Activated naive CD4-positive, alpha-beta T cell treated with anti-CD3 and anti-CD28 coated beads, Interleukin-2, amount 50 U/mL, for 72 hours (primary cell): Measurements from ENCODE around the gene KDM5B. TPM values are rescaled to one million over a fixed set of nuclear protein-coding genes. Genes with fewer than 3 reads are reported as not detected.
A peak's percentile ranks its signal among the peaks of the same experiment; 100 is the strongest.
"Not testable (repeated sequence)": the region's sequence is repeated elsewhere in the genome, so short reads cannot be mapped to it uniquely, and the experiment has no call there.

Experiments
- ATAC-seq, 2 donors: fragments of 150-1000 bp; cut with Tn5 transposase; 2 replicates each; pipeline ENCODE4 v1.10.0; 2021; ENCODE audit warnings: mild to moderate bottlenecking in 2 of 2, moderate library complexity in 2 of 2
- DNase-seq, 2 donors: peaks; one replicate each; pipeline ENCODE4 v3.0.0; 2021 to 2022; ENCODE audit warnings: low spot score in 2 of 2
- H3K27ac Mint-ChIP-seq, 2 donors: one replicate each; pipeline ENCODE4 v1.8.0; 2022; ENCODE audit warnings: mild to moderate bottlenecking in 2 of 2, mixed read lengths in 2 of 2
- H3K36me3 Mint-ChIP-seq, 2 donors: one replicate each; pipeline ENCODE4 v1.8.0; 2022; ENCODE audit warnings: mixed read lengths in 2 of 2
- H3K9me3 Mint-ChIP-seq, 2 donors: one replicate each; pipeline ENCODE4 v1.8.0; 2022; ENCODE audit warnings: mixed read lengths in 2 of 2
- total RNA-seq, 2 donors: library from RNA; stranded (reverse); gene quantifications; one replicate each; pipeline ENCODE4 v1.2.3, GENCODE V29; 2022

Gene KDM5B
- total RNA-seq, 2 donors from 2014 or later: 47.8 to 82.2 TPM

GRCh38 chr1:202802998-202803932 lies 5.0 kb downstream of the KDM5B start:
- ATAC-seq (no peak), DNase-seq (no peak)
- Mint-ChIP-seq H3K27ac (peak overlapping the region in 1 of 2 donors; percentile 72), H3K36me3 (peaks cover 14 to 25% of the 10 kb centered on the region in 2 donors), H3K9me3 (no peaks in the 10 kb centered on the region)

GRCh38 chr1:202802034-202802433 lies 6.2 kb downstream of the KDM5B start:
- Mint-ChIP-seq H3K27ac (no peak overlapping the region), H3K9me3 (no peaks in the 10 kb centered on the region), H3K36me3 (peaks cover 14 to 24% of the 10 kb centered on the region in 2 donors)
- DNase-seq (no peak), ATAC-seq (no peak)

- no peaks in the 10 kb centered on the region for H3K9me3 Mint-ChIP-seq
- DNase-seq (no peak), ATAC-seq (no peak)
- H3K36me3 Mint-ChIP-seq: peaks cover 6 to 15% of the 10 kb centered on the region in 2 donors
- H3K27ac Mint-ChIP-seq: no peak overlapping the region
Measured at GRCh38 chr1:202801175-202801574, 7.0 kb downstream of the KDM5B start.

DNA sequence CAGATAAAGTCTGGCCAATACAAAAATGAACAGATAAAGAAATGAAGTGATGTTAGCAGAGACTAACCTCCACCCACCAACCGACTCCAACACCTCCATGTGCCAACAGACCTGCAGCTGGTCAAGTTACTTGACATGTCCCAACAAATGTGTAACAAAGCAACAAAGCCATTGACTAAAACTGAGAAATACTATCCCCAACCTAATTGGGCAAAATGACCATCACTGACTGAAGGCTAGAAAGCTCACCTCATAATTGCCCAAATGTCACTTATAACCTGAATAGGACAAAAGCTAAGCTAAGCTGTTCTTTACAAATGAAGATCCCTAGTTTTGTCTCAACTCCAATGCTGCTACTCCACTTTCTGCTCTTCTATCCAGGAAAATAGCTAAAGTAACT lies 7.5 kb downstream of the KDM5B start:
- H3K36me3 Mint-ChIP-seq: peaks cover 1 to 14% of the 10 kb centered on the region in 2 donors
- DNase-seq: no peak
- ATAC-seq: no peak
- H3K9me3 Mint-ChIP-seq: no peaks in the 10 kb centered on the region
- H3K27ac Mint-ChIP-seq: no peak overlapping the region

DNA sequence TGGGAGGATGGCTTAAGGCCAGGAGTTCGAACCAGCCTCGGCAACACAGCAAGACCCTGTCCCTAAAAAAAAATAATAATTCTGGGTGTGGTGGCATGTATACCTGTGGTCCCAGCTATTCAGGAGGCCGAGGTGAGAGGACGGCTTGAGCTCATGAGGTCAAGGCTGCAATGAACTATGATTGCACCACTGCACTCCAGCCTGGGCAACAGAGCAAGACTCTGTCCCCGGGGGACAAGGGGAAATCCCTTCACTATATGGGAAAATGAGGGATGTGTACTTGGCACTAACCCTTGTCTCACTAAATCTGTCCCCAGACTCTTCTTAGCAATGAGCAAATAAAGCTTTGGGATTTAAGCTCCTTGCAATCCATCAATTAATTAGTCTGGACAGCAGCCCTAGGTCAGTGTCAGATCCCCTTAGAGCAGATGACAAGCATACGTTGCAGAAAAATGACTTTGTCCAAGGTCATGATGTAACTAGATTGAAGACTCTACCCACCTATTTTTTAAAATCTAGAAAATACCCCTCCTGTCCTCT lies 9.4 kb downstream of the KDM5B start:
- DNase-seq (no peak), ATAC-seq (no peak)
- H3K36me3 Mint-ChIP-seq: peaks cover 0 to 14% of the 10 kb centered on the region in 2 donors
- H3K9me3 Mint-ChIP-seq: no peaks in the 10 kb centered on the region
- H3K27ac Mint-ChIP-seq: no peak overlapping the region

- peaks cover 0 to 14% of the 10 kb centered on the region in 2 donors for H3K36me3 Mint-ChIP-seq
- peak overlapping the region in 1 of 2 donors; percentile 31 for H3K27ac Mint-ChIP-seq
- DNase-seq (no peak), ATAC-seq (peak in 1 of 2 donors; percentile 33)
- H3K9me3 Mint-ChIP-seq: no peaks in the 10 kb centered on the region
Measured at GRCh38 chr1:202798260-202798659, 10.0 kb downstream of the KDM5B start.

DNA sequence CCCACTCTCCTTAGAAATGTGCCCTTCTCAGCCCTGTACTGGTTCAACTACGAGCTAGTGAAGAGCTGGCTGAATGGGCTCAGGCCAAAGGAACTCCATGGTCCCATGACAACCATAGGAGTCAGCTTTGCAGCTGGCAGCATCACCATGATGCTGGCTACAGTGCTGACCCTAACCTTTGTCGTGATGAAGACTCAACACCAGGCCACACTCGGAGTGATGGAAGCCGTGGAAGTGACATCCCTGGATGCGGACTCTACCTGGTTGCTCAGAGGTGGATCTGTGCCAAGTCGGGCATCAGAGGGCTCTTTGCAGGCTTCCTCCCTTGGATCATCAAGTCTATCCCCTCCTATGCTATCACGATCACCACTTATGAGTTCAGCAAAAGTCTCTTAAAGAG lies 11.6 kb downstream of the KDM5B start:
- DNase-seq (no peak), ATAC-seq (no peak)
- Mint-ChIP-seq H3K27ac (no peak overlapping the region), H3K36me3 (peaks cover 0 to 7% of the 10 kb centered on the region in 2 donors), H3K9me3 (no peaks in the 10 kb centered on the region)

DNA sequence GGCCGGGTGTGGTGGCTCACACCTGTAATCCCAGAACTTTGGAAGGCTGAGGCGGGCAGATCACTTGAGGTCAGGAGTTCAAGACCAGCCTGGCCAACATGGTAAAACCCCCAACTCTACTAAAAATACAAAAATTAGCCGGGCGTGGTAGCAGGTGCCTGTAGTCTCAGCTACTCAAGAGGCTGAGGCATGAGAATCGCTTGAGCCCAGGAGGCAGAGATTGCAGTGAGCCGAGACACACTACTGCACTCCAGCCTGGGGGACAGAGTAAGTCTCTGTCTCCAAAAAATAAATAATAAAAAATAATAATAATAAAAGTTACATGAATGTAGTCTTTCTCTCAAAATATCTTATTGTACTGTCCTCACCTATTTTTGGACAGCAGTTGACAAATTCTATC lies 13.3 kb downstream of the KDM5B start:
- H3K9me3 Mint-ChIP-seq, H3K27ac Mint-ChIP-seq: not testable (repeated sequence)

GRCh38 chr1:202794051-202794740 lies 14.0 kb downstream of the KDM5B start:
- no peaks in the 10 kb centered on the region for H3K9me3 Mint-ChIP-seq
- no peaks in the 10 kb centered on the region for H3K36me3 Mint-ChIP-seq
- no peak overlapping the region for H3K27ac Mint-ChIP-seq
- no peak for ATAC-seq
- DNase-seq: no peak

More for the DNA sequence above, 13.3 kb downstream of the KDM5B start:
- ATAC-seq, DNase-seq, H3K36me3 Mint-ChIP-seq: not testable (repeated sequence)

GRCh38 chr1:202791077-202791747 lies 17.0 kb downstream of the KDM5B start:
- H3K27ac Mint-ChIP-seq: peak overlapping the region in 1 of 2 donors; percentile 15

GRCh38 chr1:202788800-202789199 lies 19.4 kb downstream of the KDM5B start:
- Mint-ChIP-seq H3K9me3 (no peaks in the 10 kb centered on the region), H3K36me3 (peaks cover 0 to 11% of the 10 kb centered on the region in 2 donors), H3K27ac (no peak overlapping the region)
- ATAC-seq: no peak
- DNase-seq: no peak

More at GRCh38 chr1:202791077-202791747, 17.0 kb downstream of the KDM5B start:
- ATAC-seq (no peak), DNase-seq (no peak)
- Mint-ChIP-seq H3K36me3 (peaks cover 0 to 6% of the 10 kb centered on the region in 2 donors), H3K9me3 (no peaks in the 10 kb centered on the region)

- no peak for ATAC-seq
- Mint-ChIP-seq H3K27ac (no peak overlapping the region), H3K9me3 (no peaks in the 10 kb centered on the region), H3K36me3 (peaks cover 0 to 11% of the 10 kb centered on the region in 2 donors)
- DNase-seq: no peak
Measured at GRCh38 chr1:202786804-202787203, 21.4 kb downstream of the KDM5B start.

DNA sequence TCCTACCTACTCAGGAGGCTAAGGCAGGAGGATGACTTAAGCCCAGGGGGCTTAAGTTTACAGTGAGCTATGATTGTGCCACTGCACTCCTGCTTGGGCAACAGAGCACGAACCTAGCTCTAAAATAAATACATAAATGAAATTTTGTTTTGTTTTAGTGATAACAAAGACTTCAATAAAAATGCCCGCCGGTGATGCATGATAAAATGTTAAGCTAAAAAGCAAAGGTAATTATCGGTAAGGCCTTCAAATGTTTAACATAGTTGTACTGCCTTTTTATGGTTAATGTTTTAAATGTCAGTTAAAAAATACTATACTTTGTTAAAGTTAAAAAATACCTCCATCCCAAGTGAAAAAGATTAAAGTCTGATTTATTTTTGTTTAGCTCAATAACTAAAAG lies 27.0 kb downstream of the KDM5B start:
- peaks cover 0 to 5% of the 10 kb centered on the region in 2 donors for H3K36me3 Mint-ChIP-seq
- H3K27ac Mint-ChIP-seq: no peak overlapping the region
- H3K9me3 Mint-ChIP-seq: no peaks in the 10 kb centered on the region
- DNase-seq (no peak), ATAC-seq (no peak)

DNA sequence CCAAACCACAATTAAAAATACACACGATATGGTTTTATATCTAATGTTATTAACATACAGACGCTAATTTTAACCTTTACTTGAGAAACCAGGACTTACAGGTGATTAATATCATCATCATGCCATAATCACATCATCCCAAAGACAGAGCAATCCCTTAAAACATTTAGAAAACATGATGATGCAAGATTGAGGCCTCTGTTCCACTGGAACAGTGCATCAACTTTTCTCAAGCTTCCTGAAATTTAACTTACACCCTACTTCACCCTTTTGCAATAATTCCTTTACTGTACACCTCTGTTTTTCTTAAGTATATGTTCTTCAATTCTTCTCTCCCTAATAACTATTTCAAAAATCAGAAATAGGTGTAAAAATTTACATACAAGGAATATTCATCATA lies 38.1 kb downstream of the KDM5B start:
- ATAC-seq (no peak), DNase-seq (no peak)
- no peaks in the 10 kb centered on the region for H3K9me3 Mint-ChIP-seq
- H3K27ac Mint-ChIP-seq: no peak overlapping the region
- peaks cover 0 to 5% of the 10 kb centered on the region in 2 donors for H3K36me3 Mint-ChIP-seq

- no peak overlapping the region for H3K27ac Mint-ChIP-seq
- no peak for DNase-seq
- H3K36me3 Mint-ChIP-seq: peaks cover 0 to 7% of the 10 kb centered on the region in 2 donors
- H3K9me3 Mint-ChIP-seq: no peaks in the 10 kb centered on the region
- ATAC-seq: no peak
Measured at GRCh38 chr1:202765721-202766120, 42.5 kb downstream of the KDM5B start.

DNA sequence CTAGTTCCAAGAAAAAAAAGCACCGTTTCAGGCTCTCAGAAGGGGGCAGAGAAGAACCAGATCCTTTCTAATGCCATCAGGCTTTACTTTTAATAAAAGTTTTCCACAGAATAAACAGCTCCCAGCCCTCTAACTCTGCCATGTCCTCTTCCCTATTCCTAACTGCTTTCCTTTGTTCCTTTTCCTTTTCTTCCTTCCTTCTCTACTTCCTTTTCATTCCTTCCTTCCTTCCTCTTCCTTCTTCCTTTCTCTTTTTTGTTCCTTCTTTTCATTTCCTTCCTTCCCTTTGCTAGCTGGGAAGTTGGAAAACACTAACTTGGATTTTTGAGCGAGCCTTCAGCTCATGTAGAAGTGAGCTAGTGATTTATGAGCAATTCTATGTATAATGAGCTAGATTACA lies 46.2 kb downstream of the KDM5B start:
- Mint-ChIP-seq H3K27ac (peak overlapping the region in 1 of 2 donors; percentile 4), H3K36me3 (peaks cover 0 to 7% of the 10 kb centered on the region in 2 donors)
- ATAC-seq: no peak

More for the DNA sequence above, 46.2 kb downstream of the KDM5B start:
- no peak for DNase-seq
- H3K9me3 Mint-ChIP-seq: no peaks in the 10 kb centered on the region
